Activated CD4-positive, alpha-beta T cell treated with anti-CD3 and anti-CD28 coated beads, Interleukin-2, amount 50 U/mL, for 1 hour (primary cell): Measurements from ENCODE around the gene SMIM17.
A peak's percentile ranks its signal among the peaks of the same experiment; 100 is the strongest.
"Not testable (repeated sequence)": the region's sequence is repeated elsewhere in the genome, so short reads cannot be mapped to it uniquely, and the experiment has no call there.

Experiments used
- DNase-seq: peaks from one replicate; pipeline ENCODE4 v3.0.0-alpha.2; 2020

Gene SMIM17

GRCh38 chr19:56660381-56661107 is 17.6 kb downstream of the SMIM17 start:
- no peak for DNase-seq

GRCh38 chr19:56661248-56661647 is 18.3 kb downstream of the SMIM17 start:
- no peak for DNase-seq

DNA sequence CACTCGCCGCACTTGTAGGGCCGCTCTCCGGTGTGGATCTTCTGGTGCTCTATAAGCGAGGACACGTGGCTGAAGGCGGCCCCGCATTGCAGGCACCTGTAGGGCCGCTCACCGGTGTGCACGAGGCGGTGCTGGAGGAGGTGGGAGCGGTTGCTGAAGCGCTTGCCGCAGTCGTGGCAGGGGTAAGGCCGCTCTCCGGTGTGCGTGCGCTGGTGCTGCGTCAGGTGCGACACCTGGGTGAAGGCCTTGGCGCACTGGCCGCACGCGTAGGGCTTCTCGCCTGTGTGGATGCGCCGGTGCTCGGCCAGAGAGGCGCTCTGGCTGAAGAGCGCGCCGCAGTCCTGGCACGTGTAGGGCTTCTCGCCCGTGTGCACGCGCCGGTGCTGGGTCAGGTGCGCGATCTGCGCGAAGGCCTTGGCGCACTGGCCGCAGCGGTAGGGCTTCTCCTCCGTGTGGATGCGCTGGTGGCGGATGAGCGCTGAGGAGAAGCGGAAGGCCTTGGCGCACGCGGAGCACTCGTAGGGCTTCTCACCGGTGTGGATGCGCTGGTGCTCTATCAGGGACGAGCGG is 21.1 kb downstream of the SMIM17 start:
- DNase-seq: no peak

GRCh38 chr19:56664511-56664910 is 21.6 kb downstream of the SMIM17 start:
- no peak for DNase-seq

DNA sequence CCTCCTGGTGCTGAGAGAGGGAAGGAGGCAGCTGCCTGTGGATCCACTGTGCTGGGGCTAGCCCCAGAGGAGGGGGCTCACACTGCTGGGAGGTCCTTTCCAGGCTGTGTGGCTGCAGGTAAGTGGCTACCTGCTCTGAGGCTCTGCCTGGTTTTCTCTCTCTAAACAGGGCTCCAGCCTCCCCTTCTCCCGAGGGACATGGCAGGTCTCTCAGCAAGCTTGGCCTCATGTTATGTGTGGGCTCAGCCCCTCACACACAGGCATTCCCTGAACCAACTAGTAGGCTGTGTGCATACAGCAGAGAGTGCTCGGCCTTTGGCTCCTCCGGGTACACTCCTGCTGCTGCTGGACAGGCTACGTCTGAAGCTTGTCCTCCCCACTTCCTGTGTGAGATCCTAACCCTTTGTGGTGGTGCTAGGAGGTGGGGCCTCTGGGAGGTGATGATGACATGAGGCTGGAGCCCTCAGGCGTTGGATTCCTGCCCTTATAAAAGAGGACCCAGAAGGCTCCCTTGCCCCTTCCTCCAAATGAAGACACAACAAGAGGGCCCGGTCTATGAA is 24.4 kb downstream of the SMIM17 start:
- no peak for DNase-seq

- no peak for DNase-seq
Observed at GRCh38 chr19:56668676-56669075, 25.7 kb downstream of the SMIM17 start.

DNA sequence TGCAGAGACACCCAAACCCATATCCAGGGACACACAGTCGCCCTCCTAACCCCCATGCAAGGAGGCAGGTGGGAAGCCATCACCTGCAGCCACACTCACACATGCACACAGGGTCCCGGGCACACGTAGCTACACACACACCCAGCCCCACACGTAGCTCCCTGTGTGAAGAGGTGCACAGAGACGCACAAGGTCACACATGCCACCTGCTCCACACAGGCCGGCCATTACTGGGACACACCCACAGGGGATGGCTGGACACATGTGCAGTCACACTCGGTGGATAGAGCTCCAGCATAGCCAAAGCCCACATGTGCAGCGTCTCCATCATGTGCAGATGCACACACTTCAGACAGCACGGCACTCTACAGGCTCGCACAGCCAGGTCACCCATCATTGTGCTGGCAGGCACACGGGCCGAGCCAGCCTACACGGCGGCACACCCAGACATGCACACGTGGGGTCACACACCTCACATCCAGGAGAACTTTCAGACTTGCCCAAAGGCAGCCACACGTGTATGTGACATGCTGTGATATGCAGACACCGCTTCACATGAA is 27.5 kb downstream of the SMIM17 start:
- no peak for DNase-seq

DNA sequence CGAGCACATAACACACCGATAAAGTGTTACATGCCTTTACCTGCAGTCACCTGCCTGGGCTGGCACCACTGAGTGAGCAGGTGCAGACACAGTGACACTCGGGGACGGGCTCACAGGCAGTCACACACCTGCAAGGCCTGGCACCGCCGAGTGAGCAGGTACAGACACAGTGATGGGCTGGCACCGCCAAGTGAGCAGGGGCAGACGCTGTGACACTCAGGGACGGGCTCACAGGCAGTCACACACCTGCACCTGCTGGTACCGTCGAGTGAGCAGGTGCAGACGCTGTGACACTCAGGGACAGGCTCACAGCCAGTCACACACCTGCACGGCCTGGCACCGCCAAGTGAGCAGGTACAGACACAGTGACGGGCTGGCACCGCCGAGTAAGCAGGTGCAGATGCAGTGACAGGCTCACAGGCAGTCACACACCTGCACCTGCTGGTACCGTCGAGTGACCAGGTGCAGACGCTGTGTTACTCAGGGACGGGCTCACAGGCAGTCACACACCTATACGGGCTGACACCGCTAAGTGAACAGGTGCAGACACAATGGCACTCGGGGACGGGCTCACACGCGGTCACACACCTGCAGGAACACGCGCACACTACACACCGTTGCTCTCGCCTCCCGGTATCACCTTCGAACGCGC is 28.1 kb downstream of the SMIM17 start:
- DNase-seq: no peak

- DNase-seq: peak; percentile 74
Observed at GRCh38 chr19:56671613-56671994, 28.6 kb downstream of the SMIM17 start, which contains the start of gene ZNF835. Gene ZNF835, minus strand, starts transcription at chr19:56671757. Its CDS starts 6,559 bp downstream, at chr19:56665198.

- not testable (repeated sequence) for DNase-seq
Observed at GRCh38 chr19:56672610-56673009, 29.7 kb downstream of the SMIM17 start.

DNA sequence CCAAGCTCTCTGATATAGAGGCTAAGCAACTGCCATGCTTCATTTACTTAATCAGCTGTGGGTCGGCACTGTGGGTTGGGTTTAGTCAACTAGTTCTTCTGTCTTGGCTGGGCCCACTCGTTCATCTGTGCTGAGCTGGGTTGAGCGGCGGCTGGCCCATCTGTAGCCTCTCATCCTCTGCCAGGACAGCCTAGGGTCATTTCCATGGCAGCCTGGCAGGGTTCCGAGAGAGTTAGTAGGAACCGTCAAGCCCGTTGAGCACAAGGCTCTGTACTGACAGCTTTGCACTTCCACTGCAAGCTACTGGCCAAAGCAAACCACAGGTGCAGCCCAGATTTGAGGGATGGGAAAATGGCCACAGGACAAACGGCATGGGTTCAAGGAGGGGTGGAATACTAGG is 35.2 kb downstream of the SMIM17 start:
- no peak for DNase-seq

DNA sequence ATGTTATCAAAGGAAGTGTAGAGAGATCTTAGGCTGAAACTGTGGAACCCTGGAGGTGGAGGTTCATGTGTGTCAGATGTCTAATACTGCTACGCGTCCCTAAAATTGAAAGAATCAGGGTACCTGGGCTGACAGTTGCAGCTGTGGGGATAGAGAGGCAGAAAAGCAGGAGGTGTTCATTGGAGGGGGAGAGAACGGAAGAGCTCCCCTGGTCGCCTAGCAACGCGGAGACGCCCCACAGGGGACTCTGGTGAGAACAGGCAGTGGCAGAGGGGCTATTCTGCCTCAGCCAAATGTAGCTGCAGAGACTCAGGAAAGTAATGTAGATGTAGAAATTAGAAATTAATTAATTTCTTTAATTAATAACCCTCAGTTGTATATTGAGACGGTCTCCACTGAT is 38.7 kb downstream of the SMIM17 start:
- DNase-seq: no peak

DNA sequence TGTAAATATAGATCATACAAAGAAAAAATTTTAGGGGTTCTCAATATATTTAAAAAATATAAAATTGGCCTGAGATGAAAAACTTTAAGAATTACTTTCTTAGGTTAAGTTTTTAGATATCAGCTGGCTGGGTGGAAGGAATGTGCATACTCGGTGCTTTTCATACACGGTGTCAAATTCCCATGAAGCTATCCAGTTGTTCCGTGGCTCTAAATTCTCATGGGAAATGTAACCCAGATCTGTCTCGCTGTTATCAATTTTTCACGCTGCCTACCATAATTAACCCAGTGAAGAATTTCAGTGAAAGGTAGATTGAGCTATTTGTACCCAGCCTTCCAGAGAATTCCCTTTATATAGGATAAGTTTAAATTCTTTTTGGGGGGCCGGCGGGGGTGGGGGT is 40.2 kb downstream of the SMIM17 start:
- DNase-seq: no peak

- DNase-seq: no peak
Observed at GRCh38 chr19:56687031-56687430, 44.1 kb downstream of the SMIM17 start.

DNA sequence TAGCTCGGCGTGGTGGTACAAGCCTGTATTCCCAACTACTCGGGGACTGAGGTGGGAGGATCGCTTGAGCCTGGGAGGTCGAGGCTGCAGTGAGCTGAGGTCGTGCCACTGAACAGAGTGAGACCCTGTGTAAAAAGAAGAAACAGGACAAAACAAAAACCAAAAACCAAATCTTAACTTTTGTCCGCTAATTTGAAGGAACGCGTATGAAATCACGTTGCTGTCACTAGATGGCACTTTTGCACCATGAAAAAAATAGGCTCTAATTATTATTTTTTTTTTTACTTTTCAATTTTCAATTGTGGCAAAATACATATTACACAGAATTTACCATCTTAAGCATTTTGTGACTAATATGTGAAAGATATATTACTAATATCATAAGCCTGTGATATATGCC is 46.2 kb downstream of the SMIM17 start:
- DNase-seq: no peak

DNA sequence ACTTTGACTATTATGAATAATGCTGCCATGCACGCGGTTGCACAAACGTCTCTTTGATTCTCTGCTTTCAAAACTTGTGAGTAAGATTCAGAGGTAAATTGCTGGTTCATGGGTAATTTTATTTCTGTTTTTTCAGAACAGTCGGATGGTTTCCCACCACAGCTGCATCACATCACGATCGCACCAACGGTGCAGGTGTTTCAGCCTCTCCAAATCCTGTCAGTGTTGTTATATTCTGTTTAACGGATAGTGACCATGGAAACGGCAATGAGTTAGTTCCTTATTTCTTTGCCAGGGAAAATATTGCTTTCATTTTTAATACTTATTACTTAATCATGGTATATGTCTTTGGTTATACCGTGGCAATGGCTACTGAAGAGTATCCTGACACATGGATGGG is 47.7 kb downstream of the SMIM17 start:
- DNase-seq: no peak

GRCh38 chr19:56692206-56692895 is 49.4 kb downstream of the SMIM17 start:
- no peak for DNase-seq

- no peak for DNase-seq
Observed at GRCh38 chr19:56699552-56699951, 56.6 kb downstream of the SMIM17 start.

- DNase-seq: no peak
Observed at GRCh38 chr19:56701895-56702294, 58.9 kb downstream of the SMIM17 start.

- no peak for DNase-seq
Observed at GRCh38 chr19:56705939-56706338, 63.0 kb downstream of the SMIM17 start.
